HG03457 (cell line): ENCODE data around the gene FOXD2.

Experiments
- ATAC-seq: cut with Tn5 transposase; IDR thresholded peaks from one replicate; pipeline ENCODE4 v1.9.1; 2021; ENCODE audit warnings: moderate number of reproducible peaks; ENCODE audit not compliant: unreplicated experiment

Gene FOXD2

DNA sequence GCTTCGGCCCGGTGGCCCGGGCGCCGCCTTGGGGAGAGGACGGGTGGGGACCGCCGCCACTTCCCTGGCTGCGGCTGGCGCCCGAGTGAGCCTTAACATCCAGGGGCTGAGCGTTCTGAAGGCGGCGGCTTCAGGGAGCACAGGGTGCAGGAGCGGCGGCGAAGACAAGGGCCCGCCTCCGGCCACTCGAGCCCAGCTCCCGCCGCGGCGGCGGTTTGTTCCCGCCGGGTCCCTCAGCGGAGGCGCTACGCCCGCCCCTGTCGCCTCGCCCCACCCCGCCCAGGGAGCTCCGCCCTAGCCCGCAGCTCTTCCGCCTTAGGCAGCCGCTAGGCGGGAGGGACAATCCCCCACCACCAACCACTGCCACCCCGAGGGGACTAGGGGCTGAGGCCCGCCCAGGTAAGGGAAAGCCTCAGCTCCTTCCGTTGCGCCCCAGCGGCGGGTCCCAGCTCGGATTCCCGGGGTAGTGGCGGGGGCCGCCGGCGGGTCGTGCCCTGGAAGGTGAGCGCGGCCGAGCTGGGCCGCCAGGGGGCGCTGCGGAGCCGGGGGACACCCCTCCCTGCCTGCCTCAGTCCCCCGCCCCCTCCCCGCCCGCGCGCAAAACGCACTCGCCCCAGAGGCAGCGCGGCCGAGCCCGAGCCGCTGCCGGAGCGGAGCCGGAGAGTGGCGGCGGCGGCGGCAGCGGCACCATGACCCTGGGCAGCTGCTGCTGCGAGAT, at the start of gene FOXD2:
TSS of gene FOXD2 (plus strand) at position 598 of the 718 bp plus-strand sequence. CDS start at position 690, 92 bp downstream.
- peak; percentile 83 for ATAC-seq

DNA sequence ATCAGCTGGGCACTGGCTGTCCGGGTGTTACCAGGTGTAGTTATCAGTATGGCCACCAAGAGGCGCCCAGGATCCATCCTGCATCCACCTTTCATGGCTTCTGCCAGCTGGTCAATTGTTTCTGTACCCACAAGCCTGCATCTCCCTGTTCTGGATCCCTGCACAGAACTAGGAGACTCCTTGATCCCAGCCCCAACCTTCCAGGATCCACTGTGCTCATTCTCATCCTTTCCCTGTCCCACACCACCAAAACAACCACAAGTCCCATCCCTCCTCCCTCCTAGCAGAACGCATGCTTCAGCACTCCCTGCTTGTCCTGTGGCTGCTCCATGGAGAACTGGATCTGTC, 49.0 kb upstream of the FOXD2 start:
- ATAC-seq = no peak

- ATAC-seq = no peak
These were observed 48.1 kb upstream of the FOXD2 start for GRCh38 chr1:47389731-47390130.

DNA sequence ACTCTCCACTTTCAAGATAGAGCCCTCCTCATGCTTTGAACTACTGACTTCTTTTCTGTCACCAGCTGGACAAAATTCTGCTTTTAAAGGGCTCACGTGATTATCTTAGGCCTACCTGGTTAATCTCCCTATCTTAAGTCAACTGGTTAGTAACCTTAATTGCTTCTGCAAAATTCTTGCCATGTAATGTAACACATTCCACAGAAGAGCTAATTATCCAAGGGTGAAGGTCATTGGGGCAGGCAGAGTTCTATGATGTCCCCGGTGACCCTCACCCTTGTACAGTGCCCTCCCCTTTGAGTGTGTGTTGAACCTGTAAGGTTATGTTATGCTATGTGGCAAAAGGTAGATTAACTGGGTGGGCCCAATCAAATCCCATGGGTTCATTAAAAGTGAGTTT, 47.0 kb upstream of the FOXD2 start:
- no peak for ATAC-seq

- ATAC-seq = no peak
These were observed 44.7 kb upstream of the FOXD2 start for GRCh38 chr1:47393141-47393540.

DNA sequence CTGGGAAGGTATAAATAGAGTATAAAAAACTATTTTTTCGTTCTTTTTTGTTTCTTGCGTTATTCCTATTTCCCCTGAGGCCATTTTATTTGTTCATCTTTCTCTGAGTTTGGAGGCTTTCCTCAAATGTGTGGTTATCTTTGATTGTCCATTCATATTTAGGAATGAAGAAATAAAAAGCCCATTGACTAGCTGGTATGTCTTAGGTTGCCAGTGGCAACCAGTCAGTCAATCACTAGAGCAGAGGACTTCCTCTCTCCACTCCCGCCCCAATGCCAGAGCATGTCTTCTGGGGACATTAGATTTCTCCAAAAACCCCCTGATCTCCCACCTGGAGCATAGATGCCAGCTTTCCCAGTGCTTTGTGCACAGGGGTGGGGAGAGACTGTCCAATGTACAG, 42.4 kb upstream of the FOXD2 start:
- ATAC-seq = no peak

DNA sequence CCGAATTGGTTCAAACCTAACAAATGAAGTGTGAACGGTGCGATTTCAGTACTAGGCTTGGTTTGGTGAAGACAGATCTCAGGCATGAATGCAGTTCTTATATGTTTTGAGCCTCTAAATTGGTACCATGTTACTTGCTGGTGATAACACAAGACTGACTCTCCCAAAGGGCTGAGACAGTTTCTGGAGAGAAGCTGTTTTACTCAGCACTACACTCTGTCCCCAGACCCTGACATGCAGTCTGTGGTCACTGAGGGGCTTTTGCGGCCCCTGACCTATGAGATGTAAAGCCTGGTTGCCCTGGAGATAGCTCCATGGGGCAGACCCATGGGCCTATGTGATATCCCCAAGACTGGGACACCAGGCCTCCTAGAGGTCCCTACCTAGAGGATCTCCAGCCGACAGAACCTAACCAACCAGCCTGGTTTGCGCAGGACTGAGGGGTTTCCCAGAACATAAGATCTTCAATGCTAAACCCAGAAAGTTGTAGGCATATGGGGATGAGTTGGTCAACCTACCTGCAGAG, 41.1 kb upstream of the FOXD2 start:
- ATAC-seq = no peak

DNA sequence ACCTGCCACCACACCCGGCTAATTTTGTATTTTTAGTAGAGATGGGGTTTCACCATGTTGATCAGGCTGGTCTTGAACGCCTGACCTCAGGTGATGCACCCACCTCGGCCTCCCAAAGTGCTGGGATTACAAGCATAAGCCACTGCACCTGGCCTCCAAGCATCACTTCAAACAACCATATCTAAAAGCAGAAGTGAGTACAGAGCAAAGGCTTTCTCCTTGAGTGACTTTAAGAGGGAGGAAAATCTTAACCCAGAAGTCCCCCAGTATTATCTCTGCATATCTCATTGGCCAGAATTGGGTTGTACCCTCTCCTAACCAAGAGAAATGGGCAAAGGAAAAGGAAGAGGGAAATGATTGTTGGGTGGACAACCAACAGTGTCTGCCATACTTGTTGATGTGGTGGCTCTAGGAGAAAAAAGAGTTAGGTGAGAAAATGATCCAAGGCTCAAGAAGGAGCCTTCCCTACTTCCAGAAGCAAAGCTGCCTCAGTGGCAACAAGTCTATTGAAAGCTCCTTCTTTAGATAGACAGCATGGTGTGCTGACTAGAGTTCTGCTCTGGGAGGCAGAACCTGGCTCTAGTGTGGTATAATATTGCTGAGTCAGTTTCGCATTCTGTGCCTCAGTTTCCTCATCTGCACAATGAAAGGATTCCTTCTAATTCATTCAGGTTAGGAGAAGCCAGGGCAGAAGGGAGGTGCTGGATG, 38.6 kb upstream of the FOXD2 start:
- no peak for ATAC-seq

GRCh38 chr1:47399846-47400155, 38.0 kb upstream of the FOXD2 start:
- no peak for ATAC-seq

- no peak for ATAC-seq
These were observed 36.1 kb upstream of the FOXD2 start for GRCh38 chr1:47401761-47402160.

GRCh38 chr1:47402591-47402990, 35.3 kb upstream of the FOXD2 start:
- ATAC-seq = no peak

DNA sequence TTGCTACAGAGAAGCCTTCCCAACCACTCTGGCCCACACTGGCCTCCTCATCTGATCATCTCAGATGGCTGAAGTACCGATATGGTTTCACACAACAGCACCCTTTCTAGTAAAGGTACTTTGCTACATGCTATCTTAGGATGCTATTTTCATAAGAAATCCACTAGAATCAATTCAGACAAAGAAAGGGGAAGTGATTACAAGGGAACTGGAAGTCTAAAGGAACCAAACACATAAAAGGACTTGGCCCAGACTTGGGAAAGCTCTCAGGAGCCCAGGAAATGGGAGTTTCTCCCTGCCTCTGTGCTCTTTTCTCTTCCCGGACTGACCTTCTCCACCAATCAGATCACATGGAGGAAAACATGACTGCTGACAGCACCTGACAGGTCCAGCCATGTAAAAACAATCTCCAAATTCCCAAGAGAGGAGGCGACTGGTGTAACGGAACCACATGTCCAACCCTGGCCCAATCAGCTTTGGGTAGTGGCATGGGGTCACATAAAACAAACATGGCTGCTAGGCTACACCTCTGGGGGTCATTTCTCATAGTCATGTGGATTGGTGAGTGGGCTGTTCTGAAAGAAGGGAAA, 34.4 kb upstream of the FOXD2 start:
- ATAC-seq = no peak

DNA sequence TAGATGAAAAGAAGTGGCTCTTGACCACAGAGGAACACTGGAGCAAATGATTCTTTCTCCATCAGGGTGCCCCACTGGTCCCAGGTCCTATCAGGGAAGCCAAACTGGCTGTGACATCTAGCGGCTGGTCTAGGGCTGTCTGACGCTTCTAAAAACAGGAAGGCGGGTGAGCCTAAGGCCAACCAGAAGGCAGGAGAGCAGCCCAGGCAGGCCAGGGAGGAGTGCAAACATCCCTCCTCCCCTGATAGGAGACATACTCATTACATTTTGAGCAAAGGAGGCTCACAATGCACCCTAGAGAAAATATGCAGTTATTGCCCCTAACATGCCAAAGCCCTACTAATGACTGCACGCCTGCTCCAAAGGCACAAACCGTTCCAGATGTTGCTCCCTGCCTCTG, 32.1 kb upstream of the FOXD2 start:
- ATAC-seq = no peak

DNA sequence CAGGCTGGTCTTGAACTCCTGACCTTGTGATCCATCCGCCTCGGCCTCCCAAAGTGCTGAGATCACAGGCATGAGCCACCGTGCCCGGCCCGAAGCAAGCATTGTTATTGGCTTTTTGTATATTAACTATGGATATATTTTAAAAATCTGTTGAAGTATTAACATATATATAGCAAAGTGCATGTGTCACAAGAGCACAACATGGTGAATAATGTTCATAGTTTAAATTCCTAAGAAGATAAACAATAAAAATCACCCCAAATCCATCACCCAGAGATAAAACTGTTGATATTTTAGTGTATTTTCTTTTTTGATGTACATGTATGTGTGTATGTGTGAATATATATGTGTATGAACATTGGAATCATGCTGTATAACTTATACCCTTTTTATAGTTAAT, 30.9 kb upstream of the FOXD2 start:
- ATAC-seq = no peak

DNA sequence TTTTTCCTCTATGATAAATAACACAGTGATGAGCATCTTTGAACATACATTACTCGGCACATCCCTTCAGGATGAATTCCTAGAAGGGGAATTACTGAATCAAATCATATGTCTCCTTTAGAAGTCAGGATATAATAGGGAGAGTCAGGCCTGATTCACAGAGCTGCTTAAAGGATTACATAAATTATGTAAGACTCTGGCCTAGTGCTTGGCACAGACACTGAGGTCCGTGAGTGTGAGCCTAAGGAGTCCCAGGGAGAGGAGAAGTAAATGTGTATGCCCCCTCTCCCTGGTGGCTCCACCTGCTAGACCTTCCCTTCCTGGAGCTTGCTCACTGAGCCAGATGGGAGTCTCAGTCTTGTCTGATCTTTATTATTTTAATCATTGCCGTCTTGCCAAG, 30.4 kb upstream of the FOXD2 start:
- ATAC-seq = no peak

DNA sequence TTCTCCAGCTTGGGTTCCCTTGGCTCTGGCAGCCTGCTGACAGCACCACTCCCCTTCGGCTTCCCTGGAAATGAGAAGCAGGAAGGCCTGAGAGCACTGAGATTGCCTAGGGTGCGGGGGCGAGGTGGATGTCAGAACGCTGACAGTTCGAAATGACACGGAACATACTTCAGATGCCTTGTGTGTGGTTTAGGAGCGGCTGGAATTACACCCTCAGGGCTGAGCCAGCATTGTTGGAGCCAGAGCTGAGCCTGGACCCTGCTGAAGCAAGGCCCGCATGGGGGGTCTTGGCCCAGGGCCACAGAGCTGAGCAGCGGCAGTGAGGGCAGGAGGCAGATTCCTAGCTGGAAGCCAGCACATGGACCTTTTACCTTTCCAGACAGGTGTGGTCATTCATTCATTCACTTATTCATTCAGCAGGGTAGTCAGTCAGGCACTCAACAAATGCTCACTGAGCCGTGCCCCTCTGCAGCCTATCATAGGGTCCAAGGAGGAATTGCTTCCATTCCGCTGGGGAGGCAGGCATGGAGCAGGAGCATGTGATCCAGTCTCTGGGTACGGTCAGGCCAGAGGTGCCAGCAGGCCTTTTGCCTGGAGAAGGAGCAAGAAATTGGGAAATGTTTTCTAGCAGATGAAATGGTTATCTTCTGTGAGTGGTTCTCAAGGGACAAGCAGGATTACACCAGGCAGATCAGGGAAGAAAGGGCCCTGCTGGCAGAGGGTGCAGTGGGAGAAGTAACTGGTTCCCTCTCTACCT, 28.4 kb upstream of the FOXD2 start:
- ATAC-seq = no peak

DNA sequence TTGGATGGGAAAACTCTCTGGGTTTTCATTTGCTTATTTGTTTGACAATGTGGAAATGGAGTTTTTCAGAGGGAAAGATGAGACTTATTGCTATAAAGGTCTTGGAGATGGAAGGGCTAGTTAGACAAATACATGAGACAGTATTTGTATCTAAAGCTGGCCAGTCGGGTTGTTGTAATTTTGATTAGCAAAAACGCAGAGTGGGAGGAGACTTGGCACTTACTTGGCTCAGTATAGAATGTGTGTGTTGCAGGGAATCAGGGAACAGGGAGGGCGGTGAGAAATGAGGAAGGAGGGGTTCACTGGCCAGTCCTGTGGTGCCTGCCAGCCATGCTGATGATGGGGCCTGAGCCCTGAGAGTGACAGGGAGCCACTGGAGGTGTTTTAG, 27.8 kb upstream of the FOXD2 start:
- no peak for ATAC-seq

DNA sequence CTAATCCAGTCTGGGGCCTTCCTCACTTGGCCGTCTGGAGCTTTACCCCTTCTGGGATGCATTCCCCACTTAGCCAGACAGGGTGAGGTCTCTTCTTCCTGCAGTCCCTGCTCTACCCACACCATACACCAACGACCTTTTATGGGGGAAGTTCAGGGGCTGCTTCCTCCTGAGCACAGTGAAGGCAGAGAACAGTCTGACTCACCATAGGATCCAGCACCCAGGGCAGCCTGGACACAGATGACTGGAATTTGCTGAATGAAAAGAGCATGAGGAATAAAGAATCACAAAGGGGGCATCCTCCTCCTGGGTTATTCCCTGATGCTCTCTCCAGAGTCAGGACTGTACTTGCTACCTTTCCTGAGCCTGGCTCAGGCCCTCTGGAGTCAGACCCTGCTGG, 26.4 kb upstream of the FOXD2 start:
- no peak for ATAC-seq

DNA sequence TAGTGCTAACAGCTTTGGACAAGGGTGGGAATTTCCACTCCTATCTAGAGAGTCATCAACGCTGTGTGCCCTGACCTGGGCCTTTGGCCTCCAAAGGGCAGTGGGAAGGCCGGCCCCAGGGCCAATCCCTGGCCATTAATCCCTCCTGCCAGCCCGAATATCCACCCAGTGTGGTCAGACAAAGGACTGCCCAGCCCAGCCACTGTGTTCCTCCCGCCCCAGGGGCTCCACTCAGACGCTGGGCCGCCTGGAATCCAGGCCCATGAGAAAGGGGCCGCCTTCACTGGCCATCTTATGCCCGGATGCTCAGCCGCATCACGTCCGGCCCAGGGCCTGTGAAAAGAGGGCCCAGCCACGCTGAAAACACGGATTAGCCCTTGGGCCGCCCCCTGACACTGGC, 25.4 kb upstream of the FOXD2 start:
- ATAC-seq = no peak

GRCh38 chr1:47415728-47416318, 22.0 kb upstream of the FOXD2 start, which contains the start of gene FOXE3:
Gene FOXE3 (plus strand): TSS chr1:47416285. CDS start chr1:47416316, 31 bp downstream.
- no peak for ATAC-seq
